ENCODE measurements around the gene MEOX2.

The MEOX2 gene

GRCh38 chr7:15561835-15562234, 124.6 kb downstream of the MEOX2 start, which contains the start of gene AGMO:
Gene AGMO (minus strand): TSS chr7:15562015.
- Histone ChIP-seq H3K27ac (replicated peaks) (no peak within 1 kb of the TSS), H3K27me3 (ENCODE audit: insufficient read depth, poor library complexity, severe bottlenecking) (no peaks in the 10 kb centered on the region), H3K4me3 (replicated peaks; ENCODE audit: insufficient read depth, low read length) (no peak within 1 kb of the TSS)
- DNase-seq (ENCODE audit: low read depth in 1 of 2, low spot score in 1 of 2), result no peak
- TF ChIP-seq GABPA (IDR thresholded peaks at IDR 0.05; ENCODE audit: low read depth), result no peak
- TF ChIP-seq CTCF (IDR thresholded peaks at IDR 0.05; ENCODE audit: insufficient read depth, low read length), result no peak
- TF ChIP-seq REST (IDR thresholded peaks at IDR 0.05; ENCODE audit: insufficient replicate concordance, low read depth), result no peak
- TF ChIP-seq POLR2AphosphoS5 (IDR thresholded peaks at IDR 0.05; ENCODE audit: low read depth), result no peak
- TF ChIP-seq SPI1 (IDR thresholded peaks at IDR 0.05; ENCODE audit: borderline replicate concordance, low read depth), result no peak
